ENCODE data around the gene RNPEP.

DNA sequence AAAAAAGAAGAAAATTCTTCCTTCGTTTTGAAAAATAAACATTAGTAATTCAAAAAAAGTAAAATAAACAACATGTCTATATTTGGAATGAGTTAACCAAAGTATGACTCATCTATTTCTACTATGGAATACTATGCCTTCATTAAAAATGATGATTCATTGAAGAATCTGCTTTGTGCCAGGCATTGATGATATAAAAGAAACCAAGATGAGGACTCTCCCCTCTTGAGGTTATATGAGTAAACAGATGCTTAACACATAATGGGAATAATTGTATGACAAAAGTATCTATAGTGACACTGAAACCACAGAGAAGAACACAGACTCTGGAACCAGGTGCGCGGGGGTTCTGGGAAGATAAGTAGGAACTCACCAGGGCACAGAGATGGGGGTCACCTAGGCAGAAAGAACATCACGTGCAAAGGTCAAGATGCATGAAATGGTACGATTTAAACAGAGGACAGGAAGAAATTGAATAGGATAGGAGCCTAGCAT lies 46.8 kb downstream of the RNPEP start:
- TF ChIP-seq, protein P1, sequence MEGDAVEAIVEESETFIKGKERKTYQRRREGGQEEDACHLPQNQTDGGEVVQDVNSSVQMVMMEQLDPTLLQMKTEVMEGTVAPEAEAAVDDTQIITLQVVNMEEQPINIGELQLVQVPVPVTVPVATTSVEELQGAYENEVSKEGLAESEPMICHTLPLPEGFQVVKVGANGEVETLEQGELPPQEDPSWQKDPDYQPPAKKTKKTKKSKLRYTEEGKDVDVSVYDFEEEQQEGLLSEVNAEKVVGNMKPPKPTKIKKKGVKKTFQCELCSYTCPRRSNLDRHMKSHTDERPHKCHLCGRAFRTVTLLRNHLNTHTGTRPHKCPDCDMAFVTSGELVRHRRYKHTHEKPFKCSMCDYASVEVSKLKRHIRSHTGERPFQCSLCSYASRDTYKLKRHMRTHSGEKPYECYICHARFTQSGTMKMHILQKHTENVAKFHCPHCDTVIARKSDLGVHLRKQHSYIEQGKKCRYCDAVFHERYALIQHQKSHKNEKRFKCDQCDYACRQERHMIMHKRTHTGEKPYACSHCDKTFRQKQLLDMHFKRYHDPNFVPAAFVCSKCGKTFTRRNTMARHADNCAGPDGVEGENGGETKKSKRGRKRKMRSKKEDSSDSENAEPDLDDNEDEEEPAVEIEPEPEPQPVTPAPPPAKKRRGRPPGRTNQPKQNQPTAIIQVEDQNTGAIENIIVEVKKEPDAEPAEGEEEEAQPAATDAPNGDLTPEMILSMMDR (IDR thresholded peaks at IDR 0.05; ENCODE audit: insufficient read depth, low read length, poor library complexity, severe bottlenecking), result no peak
- no peak for TF ChIP-seq EZH2phosphoT487 (conservative IDR thresholded peaks at IDR 0.05; ENCODE audit: low read length)
